GM12878 (cell line): Measurements from ENCODE around the gene RAN. TPM values are rescaled to one million over a fixed set of nuclear protein-coding genes. Genes with fewer than 3 reads are reported as not detected.

ENCODE experiments used
- ATAC-seq: fragments of 200-7000 bp; cut with Tn5 transposase; 3 replicates; pipeline ENCODE4 v1.9.1; 2020; ENCODE audit warnings: mild to moderate bottlenecking, moderate library complexity
- BruUV-seq: library from RNA; stranded (reverse); fragments of 400-500 nt; replicated peaks from 2 replicates; lab custom pipeline; 2021; lab: Mats Ljungman, UMichigan
- CTCF ChIA-PET: fragments of 300-600 bp; sonication (Branson Sonifier 250); formaldehyde crosslinking; extraction: SDS; loops from one replicate; lab custom pipeline; 2021; ENCODE audit warnings: inconsistent platforms; lab: Yijun Ruan, JAX
- POLR2A ChIA-PET: fragments of 350-600 bp; formaldehyde crosslinking; extraction: SDS; loops from one replicate; lab custom pipeline; 2021; ENCODE audit warnings: inconsistent platforms; lab: Charles Lee
- RAD21 ChIA-PET: fragments of 300-600 bp; sonication (Branson Sonifier 250); formaldehyde crosslinking; loops from one replicate; lab custom pipeline; 2023; ENCODE audit warnings: antibody characterized with exemption; ENCODE audit not compliant: unreplicated experiment; lab: Charles Lee
- SMC1A ChIA-PET: fragments of 300-600 bp; sonication (Branson Sonifier 250); formaldehyde crosslinking; loops from one replicate; lab custom pipeline; 2023; ENCODE audit not compliant: unreplicated experiment, uncharacterized antibody; lab: Charles Lee
- DNase-seq: peaks from one replicate; pipeline ENCODE4 v3.0.0-alpha.2; 2011; ENCODE audit warnings: low read depth, low spot score
- FAIRE-seq: peaks from 3 replicates; lab custom pipeline; 2011; peaks lifted over from hg19 to GRCh38; lab: Jason Lieb, UNC
- H2AFZ ChIP-seq: 2 replicates; pipeline ENCODE4 v1.6.0; 2011; ENCODE audit warnings: low read depth, low read length, control low read depth; ENCODE audit not compliant: control insufficient read depth
- H3K27ac ChIP-seq: 2 replicates; pipeline ENCODE4 v1.5.1; 2011; ENCODE audit warnings: control low read depth; ENCODE audit not compliant: control insufficient read depth, insufficient read depth
- H3K27me3 ChIP-seq, 2 experiments: replicated peaks in 1 of 2; 2 replicates each; pipeline versions ENCODE4 v1.6.0 to v1.6.1; 2011; ENCODE audit warnings: low read length in 1 of 2; ENCODE audit not compliant: control insufficient read depth in 2 of 2, insufficient read depth in 2 of 2
- H3K36me3 ChIP-seq, 2 experiments: 2 replicates each; pipeline ENCODE4 v1.5.1; 2011; ENCODE audit warnings: low read length in 1 of 2; ENCODE audit not compliant: control insufficient read depth in 2 of 2, insufficient read depth in 2 of 2
- H3K4me1 ChIP-seq: 2 replicates; pipeline ENCODE4 v1.6.1; 2011; ENCODE audit warnings: mild to moderate bottlenecking, low read length, moderate library complexity, mixed read lengths; ENCODE audit not compliant: control insufficient read depth, insufficient read depth
- H3K4me2 ChIP-seq: 2 replicates; pipeline ENCODE4 v1.6.0; 2011; ENCODE audit warnings: control low read depth; ENCODE audit not compliant: control insufficient read depth, insufficient read depth
- H3K4me3 ChIP-seq: fragments of 200-600 bp; sonication (generic); 2 replicates; pipeline ENCODE4 v1.5.1; 2016
- H3K79me2 ChIP-seq: 2 replicates; pipeline ENCODE4 v1.6.0; 2011; ENCODE audit warnings: low read length; ENCODE audit not compliant: control insufficient read depth, insufficient read depth
- H3K9ac ChIP-seq: 2 replicates; pipeline ENCODE4 v1.8.0; 2011; ENCODE audit warnings: low read length, control low read depth, mixed read lengths; ENCODE audit not compliant: control insufficient read depth, insufficient read depth
- H3K9me3 ChIP-seq: replicated peaks from 3 replicates; pipeline ENCODE4 v1.5.1; 2011; ENCODE audit warnings: mild to moderate bottlenecking, low read length; ENCODE audit not compliant: control insufficient read depth, insufficient read depth
- H4K20me1 ChIP-seq: 2 replicates; pipeline ENCODE4 v1.6.0; 2011; ENCODE audit not compliant: control insufficient read depth, insufficient read depth
- BCL11A ChIP-seq: IDR thresholded peaks from 2 replicates; pipeline ENCODE4 v1.6.1; 2011; ENCODE audit warnings: low read depth, low read length
- CHD1 ChIP-seq: IDR thresholded peaks from 2 replicates; pipeline ENCODE4 v1.6.1; 2012; ENCODE audit warnings: low read depth, low read length, improper control_type of control experiment
- CREB1 ChIP-seq: IDR thresholded peaks from 2 replicates; pipeline ENCODE4 v1.6.1; 2012; ENCODE audit warnings: low read depth, mild to moderate bottlenecking, inconsistent platforms
- EED ChIP-seq: sonication (generic); IDR thresholded peaks from 2 replicates; pipeline ENCODE4 v1.6.1; 2016; ENCODE audit warnings: antibody characterized with exemption, low read depth
- EP300 ChIP-seq, 2 experiments: fragments of 150-350 bp in 1 of 2; IDR thresholded peaks; 2 replicates each; pipeline ENCODE4 v1.6.1; 2011 to 2012; ENCODE audit warnings: low read depth in 2 of 2, low read length in 2 of 2, borderline replicate concordance in 1 of 2, improper control_type of control experiment in 1 of 2, inconsistent platforms in 1 of 2; ENCODE audit not compliant: control insufficient read depth in 1 of 2
- JUND ChIP-seq: IDR thresholded peaks from 2 replicates; pipeline ENCODE4 v1.6.1; 2012; ENCODE audit warnings: low read depth, mild to moderate bottlenecking, low read length, improper control_type of control experiment, moderate library complexity
- KDM1A ChIP-seq: fragments of 200-600 bp; sonication (generic); IDR thresholded peaks from 2 replicates; pipeline ENCODE4 v1.6.1; 2016; ENCODE audit warnings: borderline replicate concordance
- MAX ChIP-seq: IDR thresholded peaks from 2 replicates; pipeline ENCODE4 v1.6.1; 2012; ENCODE audit warnings: low read depth, low read length, improper control_type of control experiment
- MYB ChIP-seq: fragments of 150-350 bp; IDR thresholded peaks from 2 replicates; pipeline ENCODE4 v1.6.1; 2014; ENCODE audit warnings: mild to moderate bottlenecking, low read depth, low read length, borderline replicate concordance
- PAX5 ChIP-seq: IDR thresholded peaks from 2 replicates; pipeline ENCODE4 v1.6.1; 2011; ENCODE audit warnings: low read depth, low read length, borderline replicate concordance
- PML ChIP-seq: IDR thresholded peaks from 2 replicates; pipeline ENCODE4 v1.6.1; 2012; ENCODE audit warnings: low read length, inconsistent platforms
- RELB ChIP-seq: fragments of 450-650 bp; IDR thresholded peaks from 2 replicates; pipeline ENCODE4 v1.6.1; 2017; ENCODE audit warnings: low read depth, mild to moderate bottlenecking, moderate library complexity
- SREBF2 ChIP-seq: IDR thresholded peaks from 2 replicates; pipeline ENCODE4 v1.6.1; 2012; ENCODE audit warnings: mild to moderate bottlenecking, low read length
- ZBED1 ChIP-seq: IDR thresholded peaks from 2 replicates; pipeline ENCODE4 v1.6.1; 2016; ENCODE audit warnings: borderline replicate concordance
- WGBS: methylation state at CpG from one replicate; pipeline ENCODE4 v1.1.6; 2016; ENCODE audit warnings: low lambda C conversion rate; ENCODE audit not compliant: insufficient replicate concordance, insufficient coverage; ENCODE audit errors: missing lambda C conversion rate; 5-methylcytosine and 5-hydroxymethylcytosine counted together
- in situ Hi-C: fragments of 300-500 bp; cut with MboI; formaldehyde crosslinking; loops from 9 replicates; pipeline ENCODE4 v1.14.3; 2018; ENCODE audit warnings: mixed read lengths
- intact Hi-C: fragments of 100-400 bp; cut with micrococcal nuclease; formaldehyde crosslinking; loops from one replicate; pipeline ENCODE4 v1.14.2; 2022; ENCODE audit not compliant: unreplicated experiment
- polyA plus RNA-seq, 11 experiments: library from polyadenylated mRNA; depleted of rRNA in 4 of 11; unstranded in 6 of 11; stranded (reverse) in 5 of 11; fragments of >200 nt; fragmentation: Nextera tagmentation in 4 of 11; fragmentation: Illumina TruSeq in 1 of 11; extraction: Ambion mirVana in 4 of 11; extraction: Trizol in 1 of 11; gene quantifications; 1 replicate in 1 of 11; 2 replicates in 10 of 11; pipeline versions ENCODE4 v1.2.1 to v1.2.3, GENCODE V29; 2011 to 2016; ENCODE audit warnings: inconsistent platforms in 2 of 11, missing spikeins in 2 of 11, low read depth in 1 of 11
- total RNA-seq, 4 experiments: library from RNA; depleted of rRNA in 3 of 4; stranded (reverse); fragments of >200 nt in 3 of 4; fragmentation: Illumina TruSeq in 1 of 4; extraction: Trizol in 1 of 4; gene quantifications; 2 replicates each; pipeline versions ENCODE4 v1.2.1 to v1.2.3, GENCODE V29; 2013 to 2021
- TF ChIP-seq, protein P1 (sequence below): fragments of 450-650 bp; formaldehyde crosslinking; IDR thresholded peaks from 2 replicates; pipeline ENCODE4 v1.4.0; 2022; ENCODE audit warnings: mild to moderate bottlenecking, moderate library complexity
- TF ChIP-seq, protein P2 (sequence below): fragments of 450-650 bp; IDR thresholded peaks from 2 replicates; pipeline ENCODE4 v1.6.1; 2016; ENCODE audit warnings: mild to moderate bottlenecking, moderate library complexity, borderline replicate concordance

Gene RAN
- total and polyA plus RNA-seq, 10 of the 15 experiments (the other 5 are each of a cell fraction or from before 2014, with no cell fraction given): 1,598 to 3,769 (median 2,845) TPM

DNA sequence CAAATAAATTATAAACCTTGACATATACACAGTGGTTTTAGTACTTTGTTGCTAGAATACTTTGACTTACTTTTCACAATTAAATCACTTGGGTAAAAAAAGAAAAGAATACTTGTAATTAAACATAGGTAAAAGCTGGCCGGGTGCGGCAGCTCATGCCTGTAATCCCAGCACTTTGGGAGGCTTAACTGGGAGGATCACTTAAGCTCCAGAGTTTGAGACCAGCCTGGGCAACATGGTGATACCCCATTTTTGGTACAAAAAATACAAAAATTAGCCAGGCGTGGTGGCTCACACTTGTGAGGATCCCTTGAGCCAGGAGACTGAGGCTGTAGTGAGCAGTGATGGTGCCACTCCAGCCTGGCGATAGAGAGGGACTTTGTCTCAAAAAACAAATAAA is 40.6 kb upstream of the RAN start:
- H3K9ac ChIP-seq: no peak overlapping the region
- RAD21 ChIA-PET: interaction anchor here (1.3 kb wide), 1 partner anchor 15 kb away, joined by 4 read pairs; no protein-coding TSS in a partner anchor
- DNase-seq: no peak
- BruUV-seq: no TSS peak
- POLR2A ChIA-PET: no interaction called here
- intact Hi-C loops (no loop called here), in situ Hi-C loops (no loop called here)
- CTCF ChIA-PET: interaction anchor here (0.7 to 3.4 kb wide), 2 partner anchors 11 to 14 kb away, joined by 3 to 18 read pairs; no protein-coding TSS in a partner anchor
- H4K20me1 ChIP-seq: no peaks in the 10 kb centered on the region
- H3K27ac ChIP-seq: no peak overlapping the region
- H3K4me3 ChIP-seq: no peak overlapping the region
- no peak for ATAC-seq
- no peak overlapping the region for H2AFZ ChIP-seq
- SMC1A ChIA-PET: interaction anchor here (1.3 kb wide), 2 partner anchors 11 to 39 kb away, joined by 5 to 7 read pairs; no protein-coding TSS in a partner anchor
- H3K4me2 ChIP-seq: no peak overlapping the region
- H3K4me1 ChIP-seq: no peaks in the 10 kb centered on the region; the same call in 1 of the 2 replicates
- no peak for FAIRE-seq
- no peaks in the 10 kb centered on the region for H3K9me3 ChIP-seq
- H3K79me2 ChIP-seq: no peaks in the 10 kb centered on the region
- 96% methylated on average over 4 of the region's 4 CpGs for WGBS
- no peaks in the 10 kb centered on the region for H3K27me3 ChIP-seq
- H3K36me3 ChIP-seq: no peaks in the 10 kb centered on the region
- no peak for TF ChIP-seq RELB
- TF ChIP-seq JUND: no peak
- TF ChIP-seq SREBF2: no peak
- TF ChIP-seq, protein P1, sequence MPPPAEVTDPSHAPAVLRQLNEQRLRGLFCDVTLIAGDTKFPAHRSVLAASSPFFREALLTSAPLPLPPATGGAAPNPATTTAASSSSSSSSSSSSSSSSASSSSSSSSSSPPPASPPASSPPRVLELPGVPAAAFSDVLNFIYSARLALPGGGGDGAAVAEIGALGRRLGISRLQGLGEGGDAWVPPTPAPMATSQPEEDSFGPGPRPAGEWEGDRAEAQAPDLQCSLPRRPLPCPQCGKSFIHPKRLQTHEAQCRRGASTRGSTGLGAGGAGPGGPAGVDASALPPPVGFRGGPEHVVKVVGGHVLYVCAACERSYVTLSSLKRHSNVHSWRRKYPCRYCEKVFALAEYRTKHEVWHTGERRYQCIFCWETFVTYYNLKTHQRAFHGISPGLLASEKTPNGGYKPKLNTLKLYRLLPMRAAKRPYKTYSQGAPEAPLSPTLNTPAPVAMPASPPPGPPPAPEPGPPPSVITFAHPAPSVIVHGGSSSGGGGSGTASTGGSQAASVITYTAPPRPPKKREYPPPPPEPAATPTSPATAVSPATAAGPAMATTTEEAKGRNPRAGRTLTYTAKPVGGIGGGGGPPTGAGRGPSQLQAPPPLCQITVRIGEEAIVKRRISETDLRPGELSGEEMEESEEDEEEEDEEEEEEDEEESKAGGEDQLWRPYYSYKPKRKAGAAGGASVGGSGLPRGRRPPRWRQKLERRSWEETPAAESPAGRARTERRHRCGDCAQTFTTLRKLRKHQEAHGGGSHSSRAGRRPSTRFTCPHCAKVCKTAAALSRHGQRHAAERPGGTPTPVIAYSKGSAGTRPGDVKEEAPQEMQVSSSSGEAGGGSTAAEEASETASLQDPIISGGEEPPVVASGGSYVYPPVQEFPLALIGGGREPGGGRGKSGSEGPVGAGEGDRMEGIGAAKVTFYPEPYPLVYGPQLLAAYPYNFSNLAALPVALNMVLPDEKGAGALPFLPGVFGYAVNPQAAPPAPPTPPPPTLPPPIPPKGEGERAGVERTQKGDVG (CRISPR knock-in tag): no peak
- TF ChIP-seq CHD1: no peak
- TF ChIP-seq, protein P2, sequence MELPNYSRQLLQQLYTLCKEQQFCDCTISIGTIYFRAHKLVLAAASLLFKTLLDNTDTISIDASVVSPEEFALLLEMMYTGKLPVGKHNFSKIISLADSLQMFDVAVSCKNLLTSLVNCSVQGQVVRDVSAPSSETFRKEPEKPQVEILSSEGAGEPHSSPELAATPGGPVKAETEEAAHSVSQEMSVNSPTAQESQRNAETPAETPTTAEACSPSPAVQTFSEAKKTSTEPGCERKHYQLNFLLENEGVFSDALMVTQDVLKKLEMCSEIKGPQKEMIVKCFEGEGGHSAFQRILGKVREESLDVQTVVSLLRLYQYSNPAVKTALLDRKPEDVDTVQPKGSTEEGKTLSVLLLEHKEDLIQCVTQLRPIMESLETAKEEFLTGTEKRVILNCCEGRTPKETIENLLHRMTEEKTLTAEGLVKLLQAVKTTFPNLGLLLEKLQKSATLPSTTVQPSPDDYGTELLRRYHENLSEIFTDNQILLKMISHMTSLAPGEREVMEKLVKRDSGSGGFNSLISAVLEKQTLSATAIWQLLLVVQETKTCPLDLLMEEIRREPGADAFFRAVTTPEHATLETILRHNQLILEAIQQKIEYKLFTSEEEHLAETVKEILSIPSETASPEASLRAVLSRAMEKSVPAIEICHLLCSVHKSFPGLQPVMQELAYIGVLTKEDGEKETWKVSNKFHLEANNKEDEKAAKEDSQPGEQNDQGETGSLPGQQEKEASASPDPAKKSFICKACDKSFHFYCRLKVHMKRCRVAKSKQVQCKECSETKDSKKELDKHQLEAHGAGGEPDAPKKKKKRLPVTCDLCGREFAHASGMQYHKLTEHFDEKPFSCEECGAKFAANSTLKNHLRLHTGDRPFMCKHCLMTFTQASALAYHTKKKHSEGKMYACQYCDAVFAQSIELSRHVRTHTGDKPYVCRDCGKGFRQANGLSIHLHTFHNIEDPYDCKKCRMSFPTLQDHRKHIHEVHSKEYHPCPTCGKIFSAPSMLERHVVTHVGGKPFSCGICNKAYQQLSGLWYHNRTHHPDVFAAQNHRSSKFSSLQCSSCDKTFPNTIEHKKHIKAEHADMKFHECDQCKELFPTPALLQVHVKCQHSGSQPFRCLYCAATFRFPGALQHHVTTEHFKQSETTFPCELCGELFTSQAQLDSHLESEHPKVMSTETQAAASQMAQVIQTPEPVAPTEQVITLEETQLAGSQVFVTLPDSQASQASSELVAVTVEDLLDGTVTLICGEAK: no peak
- TF ChIP-seq ZBED1: no peak
- no peak for TF ChIP-seq MYB
- no peak for TF ChIP-seq KDM1A
- TF ChIP-seq PAX5: no peak
- TF ChIP-seq MAX: no peak
- TF ChIP-seq EED: no peak
- TF ChIP-seq EP300 (IDR thresholded peaks at IDR 0.05; ENCODE audit: borderline replicate concordance in 1 of 2, control insufficient read depth in 1 of 2, low read depth in 2 of 2, low read length in 2 of 2): no peak
- TF ChIP-seq PML: no peak
- TF ChIP-seq CREB1: no peak
- TF ChIP-seq BCL11A: no peak
